Transverse colon (tissue), 4 donors: Measurements from ENCODE around the gene R3HDM4. TPM values are rescaled to one million over a fixed set of nuclear protein-coding genes. Genes with fewer than 3 reads are reported as not detected.

Experiments used
- DNase-seq: peaks from one replicate; pipeline ENCODE4 v3.0.0-alpha.2; 2019
- H3K27ac ChIP-seq, 4 donors: fragments of 200-600 bp; sonication (generic); 2 replicates each; pipeline ENCODE4 v1.5.1; 2016 to 2018; ENCODE audit warnings: inconsistent platforms in 4 of 4
- H3K27me3 ChIP-seq: fragments of 200-600 bp; sonication (generic); 2 replicates; pipeline ENCODE4 v1.5.1; 2017; ENCODE audit warnings: inconsistent platforms
- H3K36me3 ChIP-seq, 4 donors: fragments of 200-600 bp; sonication (generic); 2 replicates each; pipeline ENCODE4 v1.5.1; 2017 to 2019; ENCODE audit warnings: inconsistent platforms in 4 of 4
- H3K4me1 ChIP-seq, 4 donors: fragments of 200-600 bp; sonication (generic); 2 replicates each; pipeline ENCODE4 v1.5.1; 2017 to 2020; ENCODE audit warnings: inconsistent platforms in 4 of 4
- H3K4me3 ChIP-seq, 4 donors: fragments of 200-600 bp; sonication (generic); 1 replicate in 1 of 4; 2 replicates in 3 of 4; pipeline versions ENCODE4 v1.5.1 to v1.6.1; 2017 to 2019; ENCODE audit warnings: inconsistent platforms in 4 of 4
- H3K9me3 ChIP-seq, 2 donors: fragments of 200-600 bp; sonication (generic); 2 replicates each; pipeline ENCODE4 v1.5.1; 2017 to 2019; ENCODE audit warnings: inconsistent platforms in 2 of 2
- CTCF ChIP-seq, 5 experiments: fragments of 200-600 bp in 3 of 5; fragments of 450-650 bp in 2 of 5; sonication (generic) in 3 of 5; IDR thresholded peaks; 1 replicate in 2 of 5; 2 replicates in 3 of 5; pipeline ENCODE4 v1.5.1; 2016 to 2017; ENCODE audit warnings: antibody characterized with exemption in 5 of 5, inconsistent platforms in 3 of 5, mild to moderate bottlenecking in 2 of 5, moderate library complexity in 1 of 5
- EP300 ChIP-seq: sonication (generic); formaldehyde crosslinking; IDR thresholded peaks from one replicate; pipeline ENCODE4 v1.6.1; 2017; ENCODE audit warnings: antibody characterized with exemption, low read depth
- POLR2A ChIP-seq: fragments of 450-650 bp; IDR thresholded peaks from one replicate; pipeline ENCODE4 v1.6.1; 2016; ENCODE audit warnings: antibody characterized with exemption, mild to moderate bottlenecking, moderate library complexity
- POLR2AphosphoS5 ChIP-seq, 3 donors: sonication (generic); formaldehyde crosslinking; IDR thresholded peaks; one replicate each; pipeline ENCODE4 v1.6.1; 2016; ENCODE audit warnings: antibody characterized with exemption in 3 of 3
- WGBS, 2 donors: methylation state at CpG; one replicate each; pipeline ENCODE4 v1.1.5; 2018; ENCODE audit warnings: low coverage in 1 of 2; 5-methylcytosine and 5-hydroxymethylcytosine counted together
- in situ Hi-C, 4 donors: fragments of 200-750 bp; cut with MboI; loops; one replicate each; pipeline versions ENCODE4 v1.15.0 to v1.15.1; 2017; ENCODE audit warnings: low sequenced_read_pairs in 3 of 4, low pct_ligation_motif_present in 1 of 4, low pct_unique_long_range_greater_than_20kb in 1 of 4
- intact Hi-C: fragments of 100-400 bp; cut with DNase I; formaldehyde crosslinking; loops from one replicate; pipeline ENCODE4 v1.15.1; 2023; ENCODE audit warnings: low total_unique reads
- total RNA-seq, 4 donors: library from RNA; depleted of rRNA; stranded (reverse); fragments of >200 nt; gene quantifications; one replicate each; pipeline ENCODE4 v1.1.0, GENCODE V29; 2016

The R3HDM4 gene
- total RNA-seq, 4 donors from 2014 or later, result 43.8 to 49.4 (median 46.7) TPM

GRCh38 chr19:918152-918437, 5.1 kb upstream of the R3HDM4 start:
- WGBS, 2 donors, result 0% methylated on average over 12 of the region's 12 CpGs; no CpG with 5 or more reads in 1 of the 2 donors
- Histone ChIP-seq H3K27ac (no peak overlapping the region), H3K4me3 (peak overlapping the region in 1 of 4 donors; percentile 44), H3K36me3 (no peaks in the 10 kb centered on the region), H3K9me3 (no peaks in the 10 kb centered on the region), H3K4me1 (peaks cover 13 to 49% (median 44%) of the 10 kb centered on the region in 4 donors), H3K27me3 (peaks cover 55% of the 10 kb centered on the region)
- no peak for DNase-seq
- TF ChIP-seq EP300 (no peak), CTCF (IDR thresholded peaks at IDR 0.05) (no peak), POLR2AphosphoS5 (IDR thresholded peaks at IDR 0.05) (no peak), POLR2A (no peak)
- in situ Hi-C loops, result no loop called here
- intact Hi-C loops, result loop anchor here (5.0 to 10.0 kb wide), 2 partner anchors 56 to 277 kb away; no protein-coding TSS in a partner anchor

DNA sequence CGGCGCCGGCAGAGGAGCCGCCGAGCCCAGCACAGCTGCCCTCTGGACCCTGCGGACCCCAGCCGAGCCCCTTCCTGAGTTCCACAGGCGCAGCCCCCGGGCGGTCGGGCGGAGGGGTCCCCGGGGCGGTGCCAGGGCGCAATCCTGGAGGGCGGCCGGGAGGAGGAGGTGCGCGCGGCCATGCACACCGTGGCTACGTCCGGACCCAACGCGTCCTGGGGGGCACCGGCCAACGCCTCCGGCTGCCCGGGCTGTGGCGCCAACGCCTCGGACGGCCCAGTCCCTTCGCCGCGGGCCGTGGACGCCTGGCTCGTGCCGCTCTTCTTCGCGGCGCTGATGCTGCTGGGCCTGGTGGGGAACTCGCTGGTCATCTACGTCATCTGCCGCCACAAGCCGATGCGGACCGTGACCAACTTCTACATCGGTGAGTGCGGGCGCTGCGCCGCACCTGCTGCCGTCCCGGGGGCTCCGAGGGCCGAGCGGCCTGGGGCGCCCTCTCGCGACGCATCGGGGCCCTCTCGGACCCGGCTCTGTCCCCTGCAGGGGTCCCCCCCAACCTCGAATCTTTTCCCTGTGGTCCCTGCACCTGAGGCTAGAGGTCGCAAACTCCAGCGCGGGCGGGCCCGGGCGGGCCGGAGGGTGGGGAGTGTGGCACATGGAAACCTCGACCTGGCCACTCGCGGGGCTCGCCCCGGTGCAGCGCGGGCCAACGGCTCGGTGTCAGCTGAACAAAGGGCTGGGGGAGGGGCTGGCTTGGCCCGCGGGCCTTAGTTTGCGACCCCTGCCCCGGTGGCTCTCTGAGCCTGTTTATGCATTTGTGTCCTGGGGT, 4.5 kb upstream of the R3HDM4 start, which contains the start of gene KISS1R:
KISS1R (plus strand) TSS at position 11 of the 829 bp plus-strand sequence; CDS start at position 181, 170 bp downstream.
- in situ Hi-C loops (no loop called here), intact Hi-C loops (loop anchor here (5.0 to 10.0 kb wide), 2 partner anchors 55 to 277 kb away; no protein-coding TSS in a partner anchor)
- Histone ChIP-seq H3K27ac (no peak within 1 kb of the TSS), H3K9me3 (no peaks in the 10 kb centered on the region), H3K36me3 (no peaks in the 10 kb centered on the region), H3K4me1 (peaks cover 13 to 49% (median 44%) of the 10 kb centered on the region in 4 donors), H3K4me3 (peak within 1 kb of the TSS in 2 of 4 donors; percentile 26 to 44), H3K27me3 (peaks cover 55% of the 10 kb centered on the region)
- 0% methylated on average over 19 of the region's 87 CpGs; no CpG with 5 or more reads in 1 of the 2 donors for WGBS, 2 donors
- no peak for DNase-seq
- TF ChIP-seq CTCF (IDR thresholded peaks at IDR 0.05), result peak in 4 of 5 experiments; percentile 22 to 44 (median 37)
- no peak for TF ChIP-seq EP300
- no peak for TF ChIP-seq POLR2AphosphoS5 (IDR thresholded peaks at IDR 0.05)
- no peak for TF ChIP-seq POLR2A

DNA sequence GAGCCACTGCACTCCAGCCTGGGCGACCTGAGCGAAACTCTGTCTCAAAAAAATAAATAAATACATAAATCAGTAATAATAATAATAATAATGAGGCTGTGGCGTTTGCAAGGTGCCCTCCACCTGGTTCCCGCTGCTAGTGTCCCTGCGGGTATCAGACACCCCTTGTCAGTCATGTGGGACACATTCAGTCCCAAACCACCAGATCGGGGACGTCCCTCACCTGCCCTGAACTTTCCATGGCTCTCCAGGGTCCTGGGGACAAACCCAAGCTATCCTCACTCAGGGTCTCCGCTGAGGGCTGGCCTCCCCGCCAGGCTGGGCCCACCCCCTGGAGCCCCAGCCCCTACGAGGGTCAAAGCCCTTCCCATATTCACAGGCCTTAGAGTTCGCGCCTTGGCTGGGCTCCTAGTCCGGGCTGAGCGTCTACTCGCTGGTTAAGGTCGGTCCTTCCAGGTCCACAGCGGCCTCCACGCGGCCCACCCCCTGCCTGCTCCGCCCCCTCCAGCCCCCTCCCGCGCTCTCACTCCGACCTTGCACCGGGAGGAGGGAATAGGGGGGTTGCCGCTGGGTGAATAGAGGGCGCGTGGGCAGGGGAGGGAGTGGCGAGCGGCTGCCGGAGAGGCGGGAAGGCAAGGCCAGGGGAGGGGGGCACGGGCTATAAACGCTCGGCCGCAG, 3.8 kb upstream of the R3HDM4 start:
- Histone ChIP-seq H3K4me3 (peak overlapping the region in 2 of 4 donors; percentile 26 to 44), H3K27me3 (peaks cover 55% of the 10 kb centered on the region), H3K4me1 (peaks cover 13 to 51% (median 46%) of the 10 kb centered on the region in 4 donors), H3K9me3 (no peaks in the 10 kb centered on the region), H3K36me3 (no peaks in the 10 kb centered on the region), H3K27ac (no peak overlapping the region)
- intact Hi-C loops (loop anchor here (5.0 to 10.0 kb wide), 2 partner anchors 54 to 278 kb away; no protein-coding TSS in a partner anchor), in situ Hi-C loops (no loop called here)
- 18% methylated on average over 25 of the region's 35 CpGs; no CpG with 5 or more reads in 1 of the 2 donors for WGBS, 2 donors
- TF ChIP-seq POLR2AphosphoS5 (IDR thresholded peaks at IDR 0.05), result no peak
- TF ChIP-seq CTCF (IDR thresholded peaks at IDR 0.05), result no peak
- TF ChIP-seq EP300, result no peak
- no peak for TF ChIP-seq POLR2A
- no peak for DNase-seq
